Fibroblast of the aortic adventitia (primary cell): ENCODE data around the gene HSFX2. TPM values are rescaled to one million over a fixed set of nuclear protein-coding genes. Genes with fewer than 3 reads are reported as not detected.
"Not testable (repeated sequence)": the region's sequence is repeated elsewhere in the genome, so short reads cannot be mapped to it uniquely, and the experiment has no call there.

Experiments
- DNase-seq: peaks from one replicate; pipeline ENCODE4 v3.0.0-alpha.2; 2010; ENCODE audit warnings: low read depth
- H3K4me3 ChIP-seq: 2 replicates; pipeline ENCODE4 v1.5.1; 2011; ENCODE audit warnings: low read depth, mild to moderate bottlenecking, control low read depth, low read length, moderate library complexity
- total RNA-seq: library from RNA; depleted of rRNA; stranded (reverse); fragments of >200 nt; gene quantifications from 2 replicates; pipeline ENCODE4 v1.2.3, GENCODE V29; 2012; ENCODE audit warnings: low replicate concordance
- TF ChIP-seq, protein P1 (sequence below): IDR thresholded peaks from 2 replicates; pipeline ENCODE4 v1.5.1; 2011; ENCODE audit warnings: mild to moderate bottlenecking, low read length, control low read depth, inconsistent platforms; ENCODE audit not compliant: insufficient read depth

HSFX2 gene
- total RNA-seq, 1 donor: 0.36 TPM

DNA sequence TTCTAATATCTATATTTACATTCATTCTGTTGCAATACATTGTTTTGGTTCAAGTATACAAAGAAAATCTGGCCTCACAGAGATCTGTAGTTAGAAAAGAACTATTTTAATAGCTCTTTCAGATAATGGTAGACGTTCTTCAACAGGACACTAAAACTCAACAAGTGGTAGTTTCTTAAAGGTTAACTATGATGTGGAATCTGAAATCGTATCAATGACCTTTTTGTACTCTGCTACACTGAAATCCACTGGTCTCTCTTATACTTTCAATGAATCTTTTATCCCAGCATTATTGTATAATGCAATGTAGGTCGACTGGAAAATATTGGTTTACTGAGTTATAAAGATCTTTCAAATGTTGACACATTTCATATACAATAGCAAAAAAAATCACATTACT lies 23.8 kb upstream of the HSFX2 start:
- no peak overlapping the region for H3K4me3 ChIP-seq
- no peak for DNase-seq
- TF ChIP-seq, protein P1, sequence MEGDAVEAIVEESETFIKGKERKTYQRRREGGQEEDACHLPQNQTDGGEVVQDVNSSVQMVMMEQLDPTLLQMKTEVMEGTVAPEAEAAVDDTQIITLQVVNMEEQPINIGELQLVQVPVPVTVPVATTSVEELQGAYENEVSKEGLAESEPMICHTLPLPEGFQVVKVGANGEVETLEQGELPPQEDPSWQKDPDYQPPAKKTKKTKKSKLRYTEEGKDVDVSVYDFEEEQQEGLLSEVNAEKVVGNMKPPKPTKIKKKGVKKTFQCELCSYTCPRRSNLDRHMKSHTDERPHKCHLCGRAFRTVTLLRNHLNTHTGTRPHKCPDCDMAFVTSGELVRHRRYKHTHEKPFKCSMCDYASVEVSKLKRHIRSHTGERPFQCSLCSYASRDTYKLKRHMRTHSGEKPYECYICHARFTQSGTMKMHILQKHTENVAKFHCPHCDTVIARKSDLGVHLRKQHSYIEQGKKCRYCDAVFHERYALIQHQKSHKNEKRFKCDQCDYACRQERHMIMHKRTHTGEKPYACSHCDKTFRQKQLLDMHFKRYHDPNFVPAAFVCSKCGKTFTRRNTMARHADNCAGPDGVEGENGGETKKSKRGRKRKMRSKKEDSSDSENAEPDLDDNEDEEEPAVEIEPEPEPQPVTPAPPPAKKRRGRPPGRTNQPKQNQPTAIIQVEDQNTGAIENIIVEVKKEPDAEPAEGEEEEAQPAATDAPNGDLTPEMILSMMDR: no peak

DNA sequence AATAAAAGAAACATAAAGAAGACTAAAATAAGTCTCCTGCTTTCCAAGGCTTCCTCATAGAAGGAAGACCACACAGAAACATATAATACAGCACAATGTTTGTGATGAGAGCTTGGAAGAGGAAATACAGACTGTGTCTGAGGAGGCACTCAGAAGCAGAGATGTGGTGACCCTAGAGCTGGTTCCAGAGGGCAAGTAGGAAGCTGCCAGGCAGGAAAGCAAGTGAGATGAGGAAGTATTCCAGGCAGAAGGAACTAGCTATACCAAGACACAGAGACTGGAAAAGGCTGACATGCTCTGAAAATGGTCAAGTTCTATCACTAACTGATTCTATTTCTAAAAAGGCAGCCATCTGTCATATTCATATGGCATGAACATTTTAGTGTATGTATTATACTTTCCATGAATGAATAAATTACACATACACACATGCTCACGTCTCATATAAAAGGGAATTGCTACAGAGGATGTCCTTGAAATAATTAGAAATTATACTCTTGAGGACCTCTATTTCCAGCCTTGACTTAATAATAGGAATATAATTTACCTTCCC lies 16.6 kb upstream of the HSFX2 start:
- TF ChIP-seq, protein P1: no peak
- DNase-seq: no peak
- H3K4me3 ChIP-seq: no peak overlapping the region

DNA sequence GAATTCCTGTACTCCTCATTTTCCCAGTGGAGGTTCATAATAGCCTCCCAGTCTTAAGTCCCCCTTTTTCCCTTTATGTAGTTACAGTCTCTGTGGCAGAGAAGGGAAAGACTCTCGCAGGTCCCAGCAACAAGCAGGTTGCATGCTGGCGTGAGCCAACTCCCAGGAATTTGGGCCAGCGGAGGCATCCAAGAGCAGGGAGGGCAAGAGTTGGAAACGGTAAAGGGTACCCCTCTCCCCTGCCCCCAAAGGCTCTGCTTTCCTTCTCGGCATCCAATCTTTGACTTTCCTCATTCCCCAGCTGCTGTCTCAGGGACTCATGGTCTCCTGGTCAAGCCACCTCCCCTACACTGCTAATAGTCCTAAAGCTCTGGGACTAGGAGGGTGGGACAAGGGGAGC lies 15.4 kb upstream of the HSFX2 start:
- TF ChIP-seq, protein P1: no peak
- H3K4me3 ChIP-seq: no peak overlapping the region
- DNase-seq: no peak

DNA sequence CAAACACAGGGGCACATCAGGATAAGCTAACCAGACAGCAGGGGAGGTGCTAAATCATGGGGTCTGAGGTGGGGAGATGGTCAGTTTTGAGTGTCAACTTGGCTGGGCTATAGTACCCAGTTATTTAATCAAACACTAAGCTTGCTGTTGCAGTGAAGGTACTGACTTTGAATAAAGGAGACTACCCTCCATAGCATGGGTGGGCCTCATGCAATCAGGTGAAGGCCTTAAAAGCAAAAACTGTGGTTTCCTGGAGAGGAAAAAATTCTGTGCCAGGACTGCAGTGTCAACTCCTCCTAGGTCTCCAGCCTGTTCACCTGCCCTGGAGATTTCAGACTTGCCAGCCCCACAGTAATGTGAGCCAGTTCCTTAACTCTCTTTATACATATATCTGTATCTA lies 12.6 kb upstream of the HSFX2 start:
- TF ChIP-seq, protein P1: no peak
- no peak overlapping the region for H3K4me3 ChIP-seq
- DNase-seq: no peak

DNA sequence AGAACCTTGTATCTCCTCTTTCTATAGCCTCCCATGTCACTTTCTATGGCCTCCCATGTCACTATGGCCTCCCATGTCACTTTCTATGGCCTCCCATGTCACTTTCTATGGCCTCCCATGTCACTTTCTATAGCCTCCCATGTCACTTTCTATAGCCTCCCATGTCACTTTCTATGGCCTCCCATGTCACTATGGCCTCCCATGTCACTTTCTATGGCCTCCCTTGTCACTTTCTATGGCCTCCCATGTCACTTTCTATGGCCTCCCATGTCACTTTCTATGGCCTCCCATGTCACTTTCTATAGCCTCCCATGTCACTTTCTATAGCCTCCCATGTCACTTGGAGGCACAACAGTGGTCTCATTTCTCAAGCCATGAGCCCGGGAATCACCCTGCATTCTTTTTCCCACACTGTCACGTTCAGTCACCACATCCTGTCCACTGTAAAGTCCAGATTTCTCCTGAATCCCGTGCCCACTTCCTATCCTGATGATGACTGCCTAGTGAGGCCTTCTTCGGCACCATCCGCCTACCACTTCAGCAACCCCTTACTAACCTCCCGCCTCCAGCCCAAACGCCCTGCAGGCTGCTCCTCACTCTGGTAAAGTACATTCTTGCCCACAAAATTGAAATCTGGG lies 10.3 kb upstream of the HSFX2 start:
- not testable (repeated sequence) for H3K4me3 ChIP-seq, DNase-seq

DNA sequence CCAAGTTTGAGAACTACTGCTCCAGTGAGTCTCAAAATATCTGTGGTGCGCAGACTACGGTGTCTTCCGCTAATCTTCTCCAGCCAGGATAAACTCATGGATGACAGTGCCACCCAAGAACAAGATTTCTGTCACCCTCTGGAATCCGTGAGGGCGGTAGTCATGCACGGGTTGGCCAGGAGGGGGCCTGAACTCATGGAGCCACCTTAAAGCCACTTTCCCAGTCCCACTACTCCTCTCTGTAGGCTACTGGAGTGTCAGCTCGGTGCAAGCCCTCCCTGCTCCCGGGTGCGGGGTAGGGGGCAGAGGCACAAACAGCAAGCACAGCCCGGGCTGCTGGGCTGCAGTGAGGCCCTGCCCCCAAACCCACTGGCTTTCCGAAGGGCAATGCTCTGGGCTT lies 3.5 kb upstream of the HSFX2 start:
- not testable (repeated sequence) for H3K4me3 ChIP-seq, DNase-seq

DNA sequence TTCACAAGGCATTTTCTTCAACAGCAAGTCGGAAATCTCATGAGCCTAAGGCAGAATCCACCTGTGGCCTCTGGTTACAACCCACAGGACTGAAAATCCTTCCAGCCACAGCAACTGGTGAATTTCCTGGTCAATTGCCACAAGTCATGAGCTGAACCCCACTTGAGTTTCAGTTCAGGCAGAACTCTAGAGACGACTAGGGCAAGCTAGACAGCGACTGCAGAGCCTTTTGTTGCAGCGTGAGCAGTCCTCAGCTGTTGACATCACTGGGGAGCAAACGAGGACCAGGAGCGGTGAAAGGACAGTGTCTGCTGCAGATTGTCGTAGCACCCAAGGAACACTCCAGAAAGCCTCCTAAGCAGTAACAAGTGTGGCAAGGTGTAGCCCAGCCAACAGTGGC lies 829 bp upstream of the HSFX2 start:
- not testable (repeated sequence) for H3K4me3 ChIP-seq, DNase-seq

DNA sequence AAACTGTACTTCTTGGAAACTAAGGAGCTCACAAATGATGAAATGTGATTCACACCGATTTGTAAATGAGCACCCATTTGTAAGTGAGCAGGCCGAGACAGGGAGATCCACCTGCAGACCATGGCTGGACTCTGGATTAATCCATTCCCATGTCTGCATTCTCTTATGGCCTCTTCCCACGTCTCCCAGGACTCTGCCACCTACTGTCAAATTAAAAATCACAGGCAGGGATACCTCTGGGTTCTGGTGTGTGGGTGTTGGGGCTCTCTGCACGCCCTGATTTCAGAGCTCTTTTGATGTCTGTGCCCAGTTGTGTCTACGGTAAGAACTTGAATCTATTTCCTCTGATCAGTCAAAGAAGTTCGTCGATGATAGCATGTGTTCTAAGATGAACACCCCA lies 4.1 kb downstream of the HSFX2 start:
- DNase-seq: not testable (repeated sequence)

DNA sequence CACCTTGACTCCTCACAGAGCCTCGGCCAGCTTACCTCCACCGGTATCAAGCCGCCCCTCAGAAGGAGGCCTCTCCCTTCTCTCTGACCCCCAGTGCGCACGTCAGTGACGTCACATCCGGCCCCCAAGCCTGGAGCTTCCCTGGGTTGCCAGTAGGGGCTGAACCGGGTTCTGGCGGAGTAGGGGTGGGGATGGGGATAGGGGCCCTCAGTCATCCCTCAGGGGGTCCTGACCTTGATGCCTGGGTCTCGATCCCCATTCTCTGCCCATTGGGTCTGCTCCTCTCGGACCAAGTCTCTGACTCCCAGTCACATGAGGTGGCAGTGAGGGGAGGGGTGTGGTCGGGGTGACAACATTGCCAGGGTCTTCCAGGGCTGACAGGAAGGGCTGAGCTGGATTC lies 7.8 kb downstream of the HSFX2 start, which contains the start of gene MAGEA9B:
TSS of gene MAGEA9B (minus strand) at position 101 of the 400 bp plus-strand sequence. CDS start 4,280 bp downstream, outside the sequence.
- H3K4me3 ChIP-seq, DNase-seq: not testable (repeated sequence)

More for the DNA sequence above, 4.1 kb downstream of the HSFX2 start:
- not testable (repeated sequence) for H3K4me3 ChIP-seq

DNA sequence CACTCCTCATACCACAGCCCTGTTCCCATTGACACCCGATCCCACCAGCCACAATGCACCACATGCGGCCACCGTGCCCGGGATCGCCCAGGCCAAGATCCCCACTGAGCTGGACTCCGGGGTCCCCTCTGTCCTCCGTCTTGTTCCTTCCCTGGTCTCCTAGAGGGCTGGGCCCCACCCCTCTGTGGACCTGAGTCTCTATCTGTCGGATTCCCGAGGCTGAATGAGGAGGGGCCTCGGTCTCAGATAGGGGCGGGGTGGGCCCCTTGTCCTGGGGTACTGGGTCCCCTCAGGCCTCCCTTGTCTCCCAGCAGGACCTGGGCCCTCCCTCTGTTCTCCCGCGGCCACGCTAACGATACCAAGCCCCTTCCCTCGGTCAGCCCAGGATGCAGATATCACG lies 9.5 kb downstream of the HSFX2 start:
- not testable (repeated sequence) for DNase-seq, H3K4me3 ChIP-seq

DNA sequence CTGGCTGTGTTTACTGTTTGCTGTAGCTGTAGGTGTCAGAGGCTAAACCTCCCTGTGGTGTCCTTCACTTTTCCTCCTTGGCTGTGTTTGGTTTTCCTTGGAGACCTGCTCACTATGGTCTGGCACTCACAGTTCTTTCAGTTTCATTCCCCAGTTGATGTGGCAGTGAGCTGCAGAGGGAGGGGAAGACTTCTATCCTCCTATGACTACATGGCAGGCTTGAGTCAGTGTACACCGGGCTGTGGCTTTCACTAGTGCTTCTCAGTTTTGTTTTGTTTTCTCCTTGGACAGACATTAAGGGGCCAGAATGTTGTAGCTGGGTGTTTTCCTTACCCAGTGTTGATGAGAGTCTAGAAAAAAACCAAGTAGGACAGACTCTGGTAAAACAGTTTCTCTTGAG lies 21.7 kb downstream of the HSFX2 start:
- DNase-seq, H3K4me3 ChIP-seq: not testable (repeated sequence)
